22Rv1 (cell line): ENCODE data around the gene ASB12.

ENCODE experiments used
- ZFX ChIP-seq: fragments of 450-650 bp; IDR thresholded peaks from 2 replicates; pipeline ENCODE4 v1.6.1; 2017; ENCODE audit warnings: antibody characterized with exemption, borderline replicate concordance
- TF ChIP-seq, protein P1 (sequence below): fragments of 450-650 bp; IDR thresholded peaks from 2 replicates; pipeline ENCODE4 v1.5.1; 2017; ENCODE audit warnings: mild to moderate bottlenecking

DNA sequence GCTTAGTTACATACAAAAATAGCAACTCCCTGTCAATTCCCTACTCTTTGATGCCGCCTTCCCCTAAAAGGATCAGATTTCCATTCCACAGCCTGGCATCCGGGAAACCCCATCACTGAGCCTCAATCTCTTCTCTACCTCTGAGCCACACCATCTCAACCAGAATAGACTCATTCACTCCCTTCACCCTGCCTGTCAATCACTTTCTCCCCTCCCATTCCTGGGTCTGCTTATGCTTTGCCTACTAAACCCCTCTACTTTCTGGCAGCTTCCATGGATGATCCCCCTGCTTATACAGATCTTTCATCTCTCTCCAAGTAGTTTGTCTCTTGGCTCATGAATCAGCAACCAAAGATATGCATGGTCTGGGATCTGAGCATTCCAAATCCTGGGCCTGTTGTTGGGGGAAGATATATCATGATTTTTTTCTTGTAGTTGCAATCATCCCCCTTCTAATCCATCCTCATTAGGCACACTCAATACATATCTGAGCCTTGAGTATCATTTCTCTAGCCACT lies 27.5 kb downstream of the ASB12 start:
- TF ChIP-seq, protein P1, sequence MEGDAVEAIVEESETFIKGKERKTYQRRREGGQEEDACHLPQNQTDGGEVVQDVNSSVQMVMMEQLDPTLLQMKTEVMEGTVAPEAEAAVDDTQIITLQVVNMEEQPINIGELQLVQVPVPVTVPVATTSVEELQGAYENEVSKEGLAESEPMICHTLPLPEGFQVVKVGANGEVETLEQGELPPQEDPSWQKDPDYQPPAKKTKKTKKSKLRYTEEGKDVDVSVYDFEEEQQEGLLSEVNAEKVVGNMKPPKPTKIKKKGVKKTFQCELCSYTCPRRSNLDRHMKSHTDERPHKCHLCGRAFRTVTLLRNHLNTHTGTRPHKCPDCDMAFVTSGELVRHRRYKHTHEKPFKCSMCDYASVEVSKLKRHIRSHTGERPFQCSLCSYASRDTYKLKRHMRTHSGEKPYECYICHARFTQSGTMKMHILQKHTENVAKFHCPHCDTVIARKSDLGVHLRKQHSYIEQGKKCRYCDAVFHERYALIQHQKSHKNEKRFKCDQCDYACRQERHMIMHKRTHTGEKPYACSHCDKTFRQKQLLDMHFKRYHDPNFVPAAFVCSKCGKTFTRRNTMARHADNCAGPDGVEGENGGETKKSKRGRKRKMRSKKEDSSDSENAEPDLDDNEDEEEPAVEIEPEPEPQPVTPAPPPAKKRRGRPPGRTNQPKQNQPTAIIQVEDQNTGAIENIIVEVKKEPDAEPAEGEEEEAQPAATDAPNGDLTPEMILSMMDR: no peak
- no peak for TF ChIP-seq ZFX
